ENCODE measurements around the gene BCOR. TPM values are rescaled to one million over a fixed set of nuclear protein-coding genes. Genes with fewer than 3 reads are reported as not detected.

BCOR gene
- total and polyA plus RNA-seq, 2 of the 13 experiments (the other 11 are each of a cell fraction or from before 2014, with no cell fraction given): 14.3 to 15.2 TPM

DNA sequence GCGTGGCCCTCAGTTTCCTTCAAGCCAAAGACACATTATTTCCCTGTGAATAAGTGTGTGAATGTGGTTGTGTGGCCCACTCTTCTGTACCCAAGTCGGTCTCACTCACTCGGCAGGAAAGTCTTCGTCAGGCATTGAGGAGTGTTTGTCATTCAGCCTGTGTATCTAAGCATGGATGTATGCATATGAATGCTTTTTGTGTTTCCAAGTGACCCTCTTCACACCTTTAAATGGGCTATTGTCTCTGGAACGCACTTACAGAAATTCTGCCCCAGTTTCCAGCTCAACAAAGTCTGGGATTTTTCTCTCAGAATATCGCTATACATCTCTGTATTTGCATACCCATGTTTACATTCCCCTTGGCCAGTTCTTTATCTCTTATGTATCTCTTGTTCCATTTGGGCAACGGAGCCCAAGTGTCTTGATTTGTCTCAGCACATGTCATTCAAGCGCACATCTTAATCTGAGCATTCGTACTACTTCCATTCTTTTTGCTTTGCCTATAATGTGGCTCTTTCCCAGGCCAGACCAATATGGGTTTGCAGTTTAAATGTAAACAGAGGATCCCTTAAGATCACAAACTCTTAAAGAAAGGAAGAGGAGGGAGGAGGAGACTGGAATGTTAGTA lies 4.8 kb downstream of the BCOR start:
- Histone ChIP-seq H3K9me3 (ENCODE audit: low read length) (no peaks in the 10 kb centered on the region), H3K9ac (ENCODE audit: insufficient read depth, low read depth, low read length) (no peak overlapping the region), H4K20me1 (ENCODE audit: insufficient read depth, low read length) (peaks cover 63% of the 10 kb centered on the region), H3K27ac (ENCODE audit: extremely low read length, insufficient read depth, low read length) (no peak overlapping the region), H3K4me1 (ENCODE audit: insufficient read depth, low read length) (peaks cover 53% of the 10 kb centered on the region), H3K4me3 (replicated peaks in 1 of 3; ENCODE audit: insufficient read depth in 1 of 3, low read depth in 2 of 3, low read length in 3 of 3) (no peak overlapping the region), H2AFZ (ENCODE audit: low read length) (no peak overlapping the region), H3K79me2 (ENCODE audit: insufficient read depth, low read length) (peaks cover 75% of the 10 kb centered on the region), H3K36me3 (replicated peaks in 1 of 2; ENCODE audit: control insufficient read depth in 1 of 2, insufficient read depth in 2 of 2, low read length in 2 of 2) (no peaks in the 10 kb centered on the region), H3K27me3 (ENCODE audit: control insufficient read depth in 1 of 2, insufficient read depth in 2 of 2, low read length in 2 of 2) (no peaks in the 10 kb centered on the region), H3K4me2 (ENCODE audit: low read depth, low read length) (no peak overlapping the region)
- POLR2A ChIA-PET: interaction anchor here (1.3 to 1.9 kb wide), 4 partner anchors 11 to 80 kb away, joined by 3 to 10 read pairs (median 4); no protein-coding TSS in a partner anchor
- TSS peak; percentile 21 for BruUV-seq (replicated peaks)
- FAIRE-seq (no peak), DNase-seq (ENCODE audit: low spot score) (no peak), ATAC-seq (no peak)
- 83% methylated on average over 7 of the region's 9 CpGs for WGBS (ENCODE audit: low lambda C conversion rate)
- in situ Hi-C loops (cut with HindIII; ENCODE audit: extremely low pct_ligation_motif_present, low pct_unique_long_range_greater_than_20kb): no loop called here
- intact Hi-C loops (cut with micrococcal nuclease; ENCODE audit: unreplicated experiment): no loop called here
- CTCF ChIA-PET (ENCODE audit: low intra/inter-chr PET ratio, low total read pairs): no interaction called here
- TF ChIP-seq HOXA5 (CRISPR knock-in tag; IDR thresholded peaks at IDR 0.05) (no peak), ARID2 (CRISPR knock-in tag; IDR thresholded peaks at IDR 0.05; ENCODE audit: borderline replicate concordance) (no peak), AKAP8 (CRISPR knock-in tag; IDR thresholded peaks at IDR 0.05) (no peak), ZNF552 (CRISPR knock-in tag; IDR thresholded peaks at IDR 0.05; ENCODE audit: borderline replicate concordance) (no peak), KMT2A (CRISPR knock-in tag; IDR thresholded peaks at IDR 0.05) (no peak), CREB3 (CRISPR knock-in tag; IDR thresholded peaks at IDR 0.05) (no peak), ZNF329 (CRISPR knock-in tag; IDR thresholded peaks at IDR 0.05; ENCODE audit: low read depth) (no peak), ZNF12 (CRISPR knock-in tag; IDR thresholded peaks at IDR 0.05) (no peak), ZNF101 (CRISPR knock-in tag; IDR thresholded peaks at IDR 0.05; ENCODE audit: borderline replicate concordance, low read depth) (no peak), HMGXB4 (CRISPR knock-in tag; IDR thresholded peaks at IDR 0.05; ENCODE audit: borderline replicate concordance in 1 of 2, low read depth in 1 of 2) (no peak), ZKSCAN8 (CRISPR knock-in tag; IDR thresholded peaks at IDR 0.05; ENCODE audit: borderline replicate concordance) (no peak), ZNF605 (CRISPR knock-in tag; IDR thresholded peaks at IDR 0.05) (no peak), ZIK1 (CRISPR knock-in tag; IDR thresholded peaks at IDR 0.05; ENCODE audit: borderline replicate concordance, low read depth) (no peak)
